Upper lobe of left lung (tissue), 4 donors: ENCODE results near the gene GRIA1.

Experiments used
- CTCF ChIP-seq, 6 experiments: fragments of 450-650 bp in 4 of 6; fragments of 200-600 bp in 2 of 6; sonication (generic) in 2 of 6; IDR thresholded peaks; one replicate each; pipeline ENCODE4 v1.5.1; 2016 to 2019; ENCODE audit warnings: antibody characterized with exemption in 6 of 6
- POLR2A ChIP-seq, 4 donors: fragments of 450-650 bp; IDR thresholded peaks; one replicate each; pipeline ENCODE4 v1.5.1; 2016 to 2017; ENCODE audit warnings: antibody characterized with exemption in 4 of 4, mild to moderate bottlenecking in 2 of 4

- TF ChIP-seq CTCF (IDR thresholded peaks at IDR 0.05), result no peak
- TF ChIP-seq POLR2A (IDR thresholded peaks at IDR 0.05), result no peak
Observed at GRCh38 chr5:153533546-153533945, 43.1 kb downstream of the GRIA1 start.
